NCI-H2029 treated with DMSO at 0.1 percent for 48 hours (cell line): Measurements from ENCODE around the gene DCAF17.
"Not testable (repeated sequence)": the region's sequence is repeated elsewhere in the genome, so short reads cannot be mapped to it uniquely, and the experiment has no call there.

Source experiments
- DNase-seq: peaks from one replicate; lab custom pipeline; 2025; lab: John Stamatoyannopoulos, UW

DCAF17 gene

GRCh38 chr2:171514908-171515582 lies 81.0 kb downstream of the DCAF17 start:
- no peak for DNase-seq

GRCh38 chr2:171515672-171516298 lies 81.8 kb downstream of the DCAF17 start:
- DNase-seq: no peak

- no peak for DNase-seq
These were observed 82.8 kb downstream of the DCAF17 start for GRCh38 chr2:171516793-171517192.

GRCh38 chr2:171520471-171520870 lies 86.4 kb downstream of the DCAF17 start:
- no peak for DNase-seq

- no peak for DNase-seq
These were observed 87.5 kb downstream of the DCAF17 start for GRCh38 chr2:171521361-171522051.

- no peak for DNase-seq
These were observed 88.2 kb downstream of the DCAF17 start, which contains the start of gene CYBRD1 for GRCh38 chr2:171522052-171522787. TSS of gene CYBRD1 (plus strand) at chr2:171522474. CDS start at chr2:171522546, 72 bp downstream.

DNA sequence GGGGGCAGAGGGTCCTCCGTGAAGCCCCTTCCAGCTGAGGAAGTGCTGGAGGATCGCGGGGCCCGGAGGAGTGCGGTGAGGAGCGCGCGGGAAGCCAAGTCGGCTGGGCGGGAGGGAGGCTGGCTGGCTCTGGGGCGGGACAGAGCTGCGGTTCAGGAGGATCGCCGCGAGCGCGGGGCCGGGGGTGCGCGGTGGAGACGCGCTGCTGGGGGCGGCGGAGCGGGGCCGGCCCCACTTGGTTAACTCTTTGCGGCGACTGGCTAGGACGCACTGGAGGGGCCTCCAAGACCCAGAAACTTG lies 88.7 kb downstream of the DCAF17 start:
- DNase-seq: no peak

DNA sequence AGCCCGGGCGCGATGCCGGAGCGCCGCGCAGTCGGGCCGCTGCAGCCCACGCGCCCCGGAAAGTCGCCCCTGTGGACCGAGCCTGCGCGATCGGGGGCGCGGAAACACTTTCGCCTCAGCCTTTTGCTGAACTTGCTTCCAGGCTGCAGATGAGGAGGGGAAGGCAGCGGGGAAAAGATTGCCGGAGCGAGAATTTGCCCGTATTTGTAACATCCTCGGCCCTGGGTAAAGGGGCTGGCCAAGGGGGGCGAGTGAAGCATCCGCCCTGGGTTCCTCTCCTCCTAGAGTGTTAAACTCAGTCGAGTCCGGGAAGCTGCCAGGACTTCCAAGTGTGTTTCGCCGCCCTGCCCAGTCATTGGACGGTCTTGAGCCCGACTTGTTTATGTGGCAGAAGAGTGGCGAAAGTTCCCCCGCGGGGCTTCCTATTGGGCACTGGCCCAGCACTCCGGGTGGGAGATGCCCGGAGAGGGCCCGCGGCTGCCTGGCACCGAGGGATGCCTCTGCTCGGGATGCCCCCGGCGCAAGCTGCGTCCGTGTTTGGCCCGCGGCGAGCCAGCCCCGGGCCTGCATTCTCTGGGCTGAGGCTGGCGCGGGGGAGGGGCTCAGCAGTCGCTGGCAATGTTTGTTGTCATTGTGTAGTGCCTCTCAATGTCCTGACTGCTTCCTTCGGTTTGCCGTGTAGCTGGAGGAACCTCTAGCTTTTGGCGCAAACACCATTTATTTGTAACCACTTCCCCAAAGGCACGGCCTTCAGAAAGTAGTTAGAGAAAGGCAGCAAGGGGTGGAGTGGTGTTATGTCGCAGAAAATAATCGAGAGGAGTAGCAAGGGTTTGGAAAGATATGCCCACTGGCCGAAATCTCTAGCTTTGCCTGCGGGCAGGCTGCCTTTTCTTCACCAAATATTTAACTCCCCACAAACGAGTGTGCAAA lies 89.3 kb downstream of the DCAF17 start:
- DNase-seq: no peak

- no peak for DNase-seq
These were observed 90.0 kb downstream of the DCAF17 start for GRCh38 chr2:171524018-171524401.

DNA sequence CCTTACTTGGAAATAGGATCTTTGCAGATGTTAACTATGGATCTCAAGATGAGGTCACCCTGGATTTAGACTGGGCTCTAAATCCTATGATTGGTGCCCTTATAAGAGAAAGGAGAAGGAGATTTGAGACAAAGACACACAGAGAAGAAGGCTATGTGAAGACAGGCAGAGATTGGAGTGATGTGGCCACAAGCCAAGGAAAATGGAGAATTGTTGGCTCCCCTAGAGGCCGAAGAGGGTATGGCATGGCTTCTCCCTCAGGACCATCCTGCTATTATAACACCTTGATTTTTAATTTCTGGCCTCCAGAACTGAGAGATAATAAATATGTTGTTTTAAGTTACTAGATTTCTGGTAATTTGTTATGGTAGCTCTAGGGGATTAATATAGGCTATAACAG lies 95.9 kb downstream of the DCAF17 start:
- DNase-seq: no peak

- no peak for DNase-seq
These were observed 96.4 kb downstream of the DCAF17 start for GRCh38 chr2:171530378-171530777.

DNA sequence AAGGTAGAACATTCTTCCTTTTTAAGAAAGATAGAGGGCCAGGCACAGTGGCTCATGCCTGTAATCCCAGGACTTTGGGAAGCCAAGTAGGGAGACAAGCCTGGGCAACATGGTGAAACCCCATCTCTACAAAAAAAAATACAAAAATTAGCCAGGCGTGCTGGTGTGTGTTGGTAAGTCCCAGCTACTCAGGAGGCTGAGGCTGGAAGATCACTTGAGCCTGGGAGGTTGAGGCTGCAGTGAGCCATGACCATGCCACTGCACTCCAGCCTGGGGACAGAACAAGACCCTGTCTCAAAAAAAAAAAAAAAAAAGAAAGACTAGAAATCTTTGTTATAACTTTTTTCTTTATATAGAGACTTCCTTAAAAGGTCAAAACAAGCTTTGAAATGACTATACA lies 96.8 kb downstream of the DCAF17 start:
- DNase-seq: not testable (repeated sequence)

GRCh38 chr2:171531291-171531690 lies 97.3 kb downstream of the DCAF17 start:
- DNase-seq: no peak

- no peak for DNase-seq
These were observed 97.9 kb downstream of the DCAF17 start for GRCh38 chr2:171531836-171532450.

DNA sequence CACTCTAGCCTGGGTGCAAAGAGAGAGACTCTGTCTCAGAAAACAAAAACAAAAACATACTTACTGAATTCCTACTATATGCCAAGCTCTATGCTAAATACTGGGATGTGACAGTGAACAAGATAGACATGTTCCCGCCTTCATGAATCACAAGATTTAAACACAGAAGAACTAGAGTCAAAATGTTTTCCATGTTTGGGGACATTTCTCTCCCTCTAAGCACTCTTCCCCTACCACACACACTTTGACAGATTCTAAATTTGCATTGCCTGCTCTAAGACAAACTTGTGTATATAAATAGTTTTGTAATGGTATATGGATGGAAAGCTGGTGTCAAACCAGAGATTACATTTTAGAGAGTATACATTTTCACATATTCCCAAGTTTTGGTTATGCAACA lies 99.3 kb downstream of the DCAF17 start:
- DNase-seq: no peak
